Frontal cortex (tissue), 4 donors: Measurements from ENCODE around the gene SNED1. TPM values are rescaled to one million over a fixed set of nuclear protein-coding genes. Genes with fewer than 3 reads are reported as not detected.

Experiments used
- DNase-seq, 2 donors: peaks; one replicate each; pipeline ENCODE4 v3.0.0; 2012; ENCODE audit warnings: low spot score in 2 of 2
- FAIRE-seq: peaks from 2 replicates; lab custom pipeline; 2012; peaks lifted over from hg19 to GRCh38; lab: Jason Lieb, UNC
- total RNA-seq: library from RNA; depleted of rRNA; stranded (reverse); fragments of >200 nt; gene quantifications from one replicate; pipeline ENCODE4 v1.2.3, GENCODE V29; 2014
- donor health status: control.
- donor health status: control.
- donor health status: control.

Gene SNED1
- total RNA-seq, 1 donor from 2014 or later, result 4.5 TPM

- DNase-seq, result no peak
- FAIRE-seq, result no peak
Observed at GRCh38 chr2:241014764-241015163, 16.3 kb downstream of the SNED1 start.

GRCh38 chr2:241015439-241015838 lies 17.0 kb downstream of the SNED1 start:
- no peak for DNase-seq
- FAIRE-seq, result no peak

GRCh38 chr2:241017228-241017940 lies 19.0 kb downstream of the SNED1 start:
- FAIRE-seq (no peak), DNase-seq (no peak)

GRCh38 chr2:241018051-241018891 lies 19.9 kb downstream of the SNED1 start:
- no peak for FAIRE-seq
- no peak for DNase-seq

- no peak for DNase-seq
- FAIRE-seq, result no peak
Observed at GRCh38 chr2:241019441-241020139, 21.2 kb downstream of the SNED1 start.

- DNase-seq (no peak), FAIRE-seq (no peak)
Observed at GRCh38 chr2:241020201-241020600, 21.8 kb downstream of the SNED1 start.

- FAIRE-seq (no peak), DNase-seq (no peak)
Observed at GRCh38 chr2:241020629-241021190, 22.3 kb downstream of the SNED1 start.

GRCh38 chr2:241025639-241026038 lies 27.2 kb downstream of the SNED1 start:
- no peak for FAIRE-seq

GRCh38 chr2:241029599-241030332 lies 31.3 kb downstream of the SNED1 start:
- FAIRE-seq, result no peak
- no peak for DNase-seq

More at GRCh38 chr2:241025639-241026038, 27.2 kb downstream of the SNED1 start:
- DNase-seq, result no peak

GRCh38 chr2:241030333-241030680 lies 31.9 kb downstream of the SNED1 start:
- DNase-seq, result no peak
- FAIRE-seq, result no peak

- DNase-seq (no peak), FAIRE-seq (no peak)
Observed at GRCh38 chr2:241030883-241031282, 32.5 kb downstream of the SNED1 start.

- FAIRE-seq (no peak), DNase-seq (no peak)
Observed at GRCh38 chr2:241031436-241032165, 33.2 kb downstream of the SNED1 start.

GRCh38 chr2:241033336-241033987 lies 35.0 kb downstream of the SNED1 start:
- no peak for DNase-seq
- no peak for FAIRE-seq

- FAIRE-seq (no peak), DNase-seq (no peak)
Observed at GRCh38 chr2:241033994-241034393, 35.6 kb downstream of the SNED1 start.

- no peak for FAIRE-seq
- no peak for DNase-seq
Observed at GRCh38 chr2:241034490-241035141, 36.2 kb downstream of the SNED1 start.

- DNase-seq (peak in 1 of 2 donors; percentile 54), FAIRE-seq (no peak)
Observed at GRCh38 chr2:241035142-241035817, 36.9 kb downstream of the SNED1 start.

GRCh38 chr2:241035818-241036396 lies 37.5 kb downstream of the SNED1 start:
- DNase-seq, result peak; percentile 57 to 71
- no peak for FAIRE-seq
